Measurements from ENCODE around the gene ERCC5.

ERCC5 gene

DNA sequence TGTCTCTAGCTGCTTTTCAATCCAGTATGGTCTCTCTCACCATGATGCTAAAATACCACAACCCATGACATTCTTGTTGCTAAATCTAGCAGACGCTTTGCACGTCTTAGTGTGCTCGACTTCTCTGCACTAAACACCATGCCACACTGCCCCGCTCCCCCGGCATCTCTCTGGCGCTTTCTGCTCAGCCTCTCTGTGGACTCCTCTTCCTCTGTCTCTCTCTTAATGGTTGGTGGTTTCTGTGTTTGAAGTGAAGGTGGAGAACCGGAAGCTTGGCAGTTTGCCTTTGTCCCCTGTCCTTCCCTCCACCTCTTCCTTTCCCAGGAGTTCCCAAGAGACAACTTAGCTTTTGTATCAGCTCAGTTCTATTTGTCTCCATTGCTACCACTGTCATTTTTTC lies 8.8 kb downstream of the ERCC5 start:
- TF ChIP-seq, protein P1, sequence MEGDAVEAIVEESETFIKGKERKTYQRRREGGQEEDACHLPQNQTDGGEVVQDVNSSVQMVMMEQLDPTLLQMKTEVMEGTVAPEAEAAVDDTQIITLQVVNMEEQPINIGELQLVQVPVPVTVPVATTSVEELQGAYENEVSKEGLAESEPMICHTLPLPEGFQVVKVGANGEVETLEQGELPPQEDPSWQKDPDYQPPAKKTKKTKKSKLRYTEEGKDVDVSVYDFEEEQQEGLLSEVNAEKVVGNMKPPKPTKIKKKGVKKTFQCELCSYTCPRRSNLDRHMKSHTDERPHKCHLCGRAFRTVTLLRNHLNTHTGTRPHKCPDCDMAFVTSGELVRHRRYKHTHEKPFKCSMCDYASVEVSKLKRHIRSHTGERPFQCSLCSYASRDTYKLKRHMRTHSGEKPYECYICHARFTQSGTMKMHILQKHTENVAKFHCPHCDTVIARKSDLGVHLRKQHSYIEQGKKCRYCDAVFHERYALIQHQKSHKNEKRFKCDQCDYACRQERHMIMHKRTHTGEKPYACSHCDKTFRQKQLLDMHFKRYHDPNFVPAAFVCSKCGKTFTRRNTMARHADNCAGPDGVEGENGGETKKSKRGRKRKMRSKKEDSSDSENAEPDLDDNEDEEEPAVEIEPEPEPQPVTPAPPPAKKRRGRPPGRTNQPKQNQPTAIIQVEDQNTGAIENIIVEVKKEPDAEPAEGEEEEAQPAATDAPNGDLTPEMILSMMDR (IDR thresholded peaks at IDR 0.05; ENCODE audit: low read depth, low read length, poor library complexity, severe bottlenecking), result no peak
- TF ChIP-seq EZH2phosphoT487 (IDR thresholded peaks at IDR 0.05; ENCODE audit: borderline replicate concordance, low read length), result no peak
- H3K4me2 ChIP-seq (ENCODE audit: low read length), result no peak overlapping the region
- peaks cover 62% of the 10 kb centered on the region for H3K36me3 ChIP-seq (ENCODE audit: control insufficient read depth, low read length)
- no peaks in the 10 kb centered on the region for H3F3A ChIP-seq (ENCODE audit: control insufficient read depth, insufficient read depth)
- no peaks in the 10 kb centered on the region for H3K4me1 ChIP-seq (ENCODE audit: control insufficient read depth, low read length)
- H3K9me3 ChIP-seq (ENCODE audit: control insufficient read depth, insufficient read depth, low read length), result no peaks in the 10 kb centered on the region
- no peak overlapping the region for H3K4me3 ChIP-seq (ENCODE audit: low read length)
- H4K20me1 ChIP-seq (ENCODE audit: control insufficient read depth, insufficient read depth, low read depth, low read length), result no peaks in the 10 kb centered on the region
- H3K9me2 ChIP-seq (replicated peaks; ENCODE audit: control insufficient read depth, low read length), result no peaks in the 10 kb centered on the region
- H3K27ac ChIP-seq (ENCODE audit: low read depth, low read length), result no peak overlapping the region
- no peaks in the 10 kb centered on the region for H3K27me3 ChIP-seq (ENCODE audit: control insufficient read depth, low read length)
- peaks cover 11% of the 10 kb centered on the region for H3K79me2 ChIP-seq (ENCODE audit: control insufficient read depth, low read length)

DNA sequence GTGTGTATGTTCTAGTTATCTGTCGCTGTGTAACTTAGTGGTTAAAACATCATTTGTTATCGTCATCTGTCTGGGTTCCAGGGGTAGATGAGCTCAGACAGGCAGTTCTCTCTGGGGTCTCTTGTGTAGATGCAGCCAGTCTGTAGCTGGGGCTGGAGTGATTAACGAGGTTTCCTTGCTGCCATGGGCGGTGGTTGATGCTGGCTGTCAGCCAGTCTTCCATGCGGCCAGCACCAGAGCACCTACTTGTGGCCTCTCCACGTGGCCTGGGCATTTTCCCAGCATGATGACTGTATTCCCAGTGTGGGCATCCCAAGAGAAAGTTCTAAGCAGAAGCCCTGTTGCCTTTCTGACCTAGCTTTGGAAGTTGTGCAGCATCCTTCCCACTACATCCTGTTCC lies 10.7 kb downstream of the ERCC5 start:
- TF ChIP-seq, protein P1 (IDR thresholded peaks at IDR 0.05; ENCODE audit: low read depth, low read length, poor library complexity, severe bottlenecking), result no peak
- TF ChIP-seq EZH2phosphoT487 (IDR thresholded peaks at IDR 0.05; ENCODE audit: borderline replicate concordance, low read length), result no peak
- no peaks in the 10 kb centered on the region for H3F3A ChIP-seq (ENCODE audit: control insufficient read depth, insufficient read depth)
- H3K36me3 ChIP-seq (ENCODE audit: control insufficient read depth, low read length), result peaks cover 79% of the 10 kb centered on the region
- no peaks in the 10 kb centered on the region for H3K9me3 ChIP-seq (ENCODE audit: control insufficient read depth, insufficient read depth, low read length)
- no peaks in the 10 kb centered on the region for H4K20me1 ChIP-seq (ENCODE audit: control insufficient read depth, insufficient read depth, low read depth, low read length)
- H3K4me3 ChIP-seq (ENCODE audit: low read length), result no peak overlapping the region
- H3K27me3 ChIP-seq (ENCODE audit: control insufficient read depth, low read length), result no peaks in the 10 kb centered on the region
- no peak overlapping the region for H3K27ac ChIP-seq (ENCODE audit: low read depth, low read length)
- no peak overlapping the region for H3K4me2 ChIP-seq (ENCODE audit: low read length)
- no peaks in the 10 kb centered on the region for H3K9me2 ChIP-seq (replicated peaks; ENCODE audit: control insufficient read depth, low read length)
- no peaks in the 10 kb centered on the region for H3K79me2 ChIP-seq (ENCODE audit: control insufficient read depth, low read length)
- H3K4me1 ChIP-seq (ENCODE audit: control insufficient read depth, low read length), result no peaks in the 10 kb centered on the region

DNA sequence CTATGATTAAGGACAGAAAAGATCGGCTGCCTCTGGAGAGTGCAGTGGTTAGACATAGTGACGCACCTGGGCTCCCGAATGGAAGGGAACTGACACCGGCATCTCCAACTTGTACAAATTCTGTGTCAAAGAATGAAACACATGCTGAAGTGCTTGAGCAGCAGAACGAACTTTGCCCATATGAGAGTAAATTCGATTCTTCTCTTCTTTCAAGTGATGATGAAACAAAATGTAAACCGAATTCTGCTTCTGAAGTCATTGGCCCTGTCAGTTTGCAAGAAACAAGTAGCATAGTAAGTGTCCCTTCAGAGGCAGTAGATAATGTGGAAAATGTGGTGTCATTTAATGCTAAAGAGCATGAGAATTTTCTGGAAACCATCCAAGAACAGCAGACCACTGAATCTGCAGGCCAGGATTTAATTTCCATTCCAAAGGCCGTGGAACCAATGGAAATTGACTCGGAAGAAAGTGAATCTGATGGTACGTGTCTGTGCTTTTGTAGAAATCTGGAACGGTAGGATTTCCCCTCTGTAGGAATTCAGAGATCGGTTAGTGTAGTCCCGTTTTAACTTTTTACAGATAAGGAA lies 16.9 kb downstream of the ERCC5 start:
- no peaks in the 10 kb centered on the region for H3K27me3 ChIP-seq (ENCODE audit: control insufficient read depth, low read length)
- no peaks in the 10 kb centered on the region for H3K4me1 ChIP-seq (ENCODE audit: control insufficient read depth, low read length)
- H4K20me1 ChIP-seq (ENCODE audit: control insufficient read depth, insufficient read depth, low read depth, low read length), result no peaks in the 10 kb centered on the region
- H3K36me3 ChIP-seq (ENCODE audit: control insufficient read depth, low read length), result peaks cover 91% of the 10 kb centered on the region
- no peaks in the 10 kb centered on the region for H3K9me3 ChIP-seq (ENCODE audit: control insufficient read depth, insufficient read depth, low read length)
- no peaks in the 10 kb centered on the region for H3K9me2 ChIP-seq (replicated peaks; ENCODE audit: control insufficient read depth, low read length)
- H3K79me2 ChIP-seq (ENCODE audit: control insufficient read depth, low read length), result no peaks in the 10 kb centered on the region; the same call in 1 of the 2 replicates
- H3K27ac ChIP-seq (ENCODE audit: low read depth, low read length), result no peak overlapping the region
- no peak overlapping the region for H3K4me3 ChIP-seq (ENCODE audit: low read length)
- H3K4me2 ChIP-seq (ENCODE audit: low read length), result no peak overlapping the region
- no peak for TF ChIP-seq EZH2phosphoT487 (IDR thresholded peaks at IDR 0.05; ENCODE audit: borderline replicate concordance, low read length)
- TF ChIP-seq, protein P1 (IDR thresholded peaks at IDR 0.05; ENCODE audit: low read depth, low read length, poor library complexity, severe bottlenecking), result no peak
- H3F3A ChIP-seq (ENCODE audit: control insufficient read depth, insufficient read depth), result no peaks in the 10 kb centered on the region

All from DOHH2 (cell line).